CMK (cell line): ENCODE data around the gene GAGE10.
"Not testable (repeated sequence)": the region's sequence is repeated elsewhere in the genome, so short reads cannot be mapped to it uniquely, and the experiment has no call there.

Experiments
- DNase-seq: peaks from one replicate; pipeline ENCODE4 v3.0.0-alpha.2; 2010; ENCODE audit warnings: low read depth

GAGE10 gene

GRCh38 chrX:49323735-49324134 is 20.3 kb downstream of the GAGE10 start:
- not testable (repeated sequence) for DNase-seq

DNA sequence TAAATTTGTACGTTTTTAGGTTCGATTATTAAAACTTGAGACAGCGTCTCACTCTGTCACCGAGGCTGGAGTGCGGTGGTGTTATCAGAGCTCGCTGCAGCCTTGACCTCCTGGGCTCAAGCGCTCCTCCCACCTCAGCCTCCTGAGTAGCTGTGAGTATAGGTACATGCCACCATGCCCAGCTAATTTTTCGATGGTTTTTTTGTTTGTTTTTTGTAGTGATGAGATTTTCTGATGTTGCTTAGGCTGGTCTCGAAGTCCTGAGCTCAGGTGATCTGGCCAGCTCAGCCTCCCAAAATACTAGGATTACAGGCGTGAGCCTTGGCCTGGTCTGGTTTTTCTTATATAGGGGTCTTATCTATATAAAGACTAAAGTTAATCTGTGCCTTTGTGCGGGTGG is 27.0 kb downstream of the GAGE10 start:
- DNase-seq: not testable (repeated sequence)

DNA sequence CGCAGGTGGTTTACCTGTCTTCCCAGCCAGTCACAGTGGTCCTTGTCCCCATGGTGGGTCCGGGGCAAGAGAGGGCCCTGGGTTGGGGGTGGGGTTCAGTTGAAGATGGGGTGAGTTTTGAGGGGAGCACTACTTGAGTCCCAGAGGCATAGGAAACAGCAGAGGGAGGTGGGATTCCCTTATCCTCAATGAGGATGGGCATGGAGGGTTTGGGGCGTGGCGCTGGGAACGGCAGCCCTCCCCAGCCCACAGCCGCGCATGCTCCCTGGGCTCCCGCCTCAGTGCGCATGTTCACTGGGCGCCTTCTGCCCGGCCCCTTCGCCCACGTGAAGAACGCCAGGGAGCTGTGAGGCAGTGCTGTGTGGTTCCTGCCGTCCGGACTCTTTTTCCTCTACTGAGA is 27.8 kb downstream of the GAGE10 start, which contains the start of gene GAGE13:
Gene GAGE13 (plus strand): TSS at position 301 of the 400 bp plus-strand sequence. CDS start 1,156 bp downstream, outside the sequence.
- DNase-seq: not testable (repeated sequence)

DNA sequence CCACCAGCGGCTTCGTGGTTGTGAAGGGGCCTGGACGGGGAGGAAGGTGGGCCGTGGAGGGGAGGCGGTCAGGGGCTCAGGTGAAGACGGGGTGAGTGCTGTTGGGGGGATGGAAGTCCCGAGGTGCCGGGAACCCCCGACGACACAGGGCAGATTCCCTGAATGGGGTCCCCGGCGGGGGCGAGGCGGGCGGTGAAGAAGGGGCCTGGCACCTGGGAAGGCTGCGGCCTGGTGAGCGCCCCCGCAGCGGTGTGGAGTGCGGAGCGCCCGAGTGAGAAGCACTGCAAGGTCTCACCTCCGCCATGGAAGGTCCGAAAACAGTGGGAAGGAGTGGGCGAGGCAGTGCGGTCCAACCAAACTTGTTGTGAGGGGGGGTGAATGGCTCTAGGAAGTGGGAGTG is 28.4 kb downstream of the GAGE10 start:
- not testable (repeated sequence) for DNase-seq

- not testable (repeated sequence) for DNase-seq
These were observed 38.0 kb downstream of the GAGE10 start for GRCh38 chrX:49341449-49341848.

DNA sequence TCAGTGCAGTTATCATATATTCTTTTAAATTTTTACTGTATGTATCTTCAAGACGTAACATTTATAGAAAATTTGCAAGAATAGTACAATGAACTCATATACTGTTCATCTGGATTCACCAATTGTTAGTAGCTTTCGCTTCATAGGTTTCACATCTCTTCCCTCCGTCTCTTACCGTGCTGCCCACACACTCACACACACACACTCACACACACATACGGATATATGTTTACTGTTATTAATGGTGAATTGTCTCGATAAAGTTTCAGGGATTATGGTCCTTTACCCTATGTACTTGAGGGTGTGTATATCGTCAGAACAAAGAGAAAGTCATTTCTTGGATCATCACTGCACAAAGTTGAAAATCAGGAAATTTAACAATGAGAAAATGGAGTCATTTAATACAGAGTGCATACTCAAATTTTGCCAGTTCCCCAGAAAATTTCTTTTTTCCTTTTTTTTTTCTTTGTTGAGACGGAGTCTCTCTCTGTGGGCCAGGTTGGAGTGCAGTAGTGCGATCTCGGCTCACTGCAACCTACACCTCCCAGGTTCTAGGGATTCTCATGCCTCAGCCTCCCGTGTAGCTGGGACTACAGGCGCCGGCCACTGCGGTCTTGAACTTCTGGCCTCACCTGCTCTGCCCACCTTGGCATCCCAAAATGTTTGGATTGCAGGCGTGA is 41.2 kb downstream of the GAGE10 start:
- DNase-seq: not testable (repeated sequence)

DNA sequence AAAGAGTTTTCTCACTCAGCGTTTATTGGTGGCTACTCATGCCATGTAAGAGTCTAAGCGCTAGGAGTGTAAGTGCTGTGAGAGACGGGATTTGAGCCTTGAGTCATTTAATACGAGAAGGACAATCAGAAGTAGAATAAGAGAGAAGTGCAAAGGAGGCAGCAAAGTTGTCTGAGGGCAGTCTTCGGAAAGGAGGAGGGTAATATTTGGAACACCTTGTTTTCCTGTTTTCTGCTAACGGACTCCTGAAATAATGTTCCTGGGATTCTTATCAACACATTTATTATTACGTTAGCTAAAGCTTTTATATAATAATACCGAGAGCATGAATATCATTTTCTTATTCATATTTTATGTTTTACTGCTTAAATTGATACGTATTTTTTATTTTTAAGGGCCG is 42.0 kb downstream of the GAGE10 start:
- DNase-seq: not testable (repeated sequence)

- DNase-seq: not testable (repeated sequence)
These were observed 42.7 kb downstream of the GAGE10 start for GRCh38 chrX:49346150-49346549.
